ENCODE results near the gene INPP5D. TPM values are rescaled to one million over a fixed set of nuclear protein-coding genes. Genes with fewer than 3 reads are reported as not detected.
A peak's percentile ranks its signal among the peaks of the same experiment; 100 is the strongest.

The INPP5D gene
- total RNA-seq, 1 donor from 2014 or later = 275 TPM

DNA sequence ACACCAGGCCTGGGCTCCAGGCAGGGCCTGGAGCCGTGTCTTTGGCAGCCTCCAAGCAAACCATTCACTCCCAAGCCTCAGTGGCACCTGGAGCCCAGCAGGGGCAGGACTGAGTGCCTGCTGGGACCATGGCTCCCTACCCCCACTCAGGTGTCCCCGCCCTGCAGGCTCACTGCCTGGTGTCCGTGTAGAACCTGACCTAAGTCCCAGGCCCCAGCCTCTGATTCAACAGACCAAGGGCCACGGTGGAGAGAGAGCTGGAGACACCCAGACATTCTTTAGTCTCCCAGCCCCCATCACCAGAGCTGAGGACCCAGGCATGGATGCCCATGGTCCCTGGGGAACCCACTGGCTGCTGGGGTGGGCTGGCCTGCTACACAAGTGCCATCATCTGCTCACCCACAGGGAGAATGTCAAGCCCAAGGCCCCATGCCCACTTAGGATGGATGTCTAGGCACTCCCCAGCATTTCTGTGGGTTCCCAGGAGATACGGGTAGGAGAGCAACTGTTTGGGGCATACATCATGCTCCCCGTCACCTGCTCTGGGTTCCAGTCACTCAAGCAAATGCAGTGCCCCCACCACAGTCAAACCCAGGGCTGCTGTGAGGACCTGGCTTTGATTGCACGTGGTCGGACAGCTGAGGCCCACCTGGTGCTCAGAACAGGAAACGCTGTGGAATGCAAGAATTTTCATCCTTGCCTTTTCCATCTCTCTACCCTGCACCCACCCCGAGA is 148.4 kb downstream of the INPP5D start:
- Mint-ChIP-seq H3K9me3 (no peaks in the 10 kb centered on the region), H3K36me3 (ENCODE audit: low read depth) (peaks cover 72% of the 10 kb centered on the region), H3K27me3 (no peaks in the 10 kb centered on the region), H3K4me1 (peaks cover 15% of the 10 kb centered on the region), H3K27ac (peak overlapping the region; percentile 38), H3K4me3 (no peak overlapping the region)
- DNase-seq (no peak), ATAC-seq (ENCODE audit: low read depth) (peak; percentile 42)
- TF ChIP-seq CTCF (IDR thresholded peaks at IDR 0.05) = no peak
- ChIA-PET POLR2A (no interaction called here), CTCF (no interaction called here)
- intact Hi-C loops (cut with micrococcal nuclease) = no loop called here

GRCh38 chr2:233209117-233209532 is 149.0 kb downstream of the INPP5D start:
- Mint-ChIP-seq H3K27ac (peak overlapping the region; percentile 38), H3K9me3 (no peaks in the 10 kb centered on the region), H3K4me3 (no peak overlapping the region), H3K4me1 (peaks cover 11% of the 10 kb centered on the region), H3K36me3 (ENCODE audit: low read depth) (peaks cover 67% of the 10 kb centered on the region), H3K27me3 (no peaks in the 10 kb centered on the region)
- TF ChIP-seq CTCF (IDR thresholded peaks at IDR 0.05) = no peak
- DNase-seq (no peak), ATAC-seq (ENCODE audit: low read depth) (no peak)
- intact Hi-C loops (cut with micrococcal nuclease) = no loop called here
- ChIA-PET POLR2A (interaction anchor here (0.5 kb wide), 1 partner anchor 578 kb away, joined by 4 read pairs; no protein-coding TSS in a partner anchor), CTCF (interaction anchor here (0.6 kb wide), 1 partner anchor 74 kb away, joined by 3 read pairs; no protein-coding TSS in a partner anchor)

- Mint-ChIP-seq H3K27ac (peak overlapping the region; percentile 14), H3K9me3 (no peaks in the 10 kb centered on the region), H3K27me3 (no peaks in the 10 kb centered on the region), H3K4me1 (peaks cover 11% of the 10 kb centered on the region), H3K36me3 (ENCODE audit: low read depth) (peaks cover 62% of the 10 kb centered on the region), H3K4me3 (no peak overlapping the region)
- DNase-seq = no peak
- intact Hi-C loops (cut with micrococcal nuclease) = no loop called here
- CTCF ChIA-PET = interaction anchor here (0.6 kb wide), 1 partner anchor 75 kb away, joined by 3 read pairs; no protein-coding TSS in a partner anchor
- no peak for ATAC-seq (ENCODE audit: low read depth)
- POLR2A ChIA-PET = interaction anchor here (0.5 kb wide), 1 partner anchor 579 kb away, joined by 4 read pairs; no protein-coding TSS in a partner anchor
- no peak for TF ChIP-seq CTCF (IDR thresholded peaks at IDR 0.05)
Measured at GRCh38 chr2:233209533-233210171, 149.5 kb downstream of the INPP5D start.

DNA sequence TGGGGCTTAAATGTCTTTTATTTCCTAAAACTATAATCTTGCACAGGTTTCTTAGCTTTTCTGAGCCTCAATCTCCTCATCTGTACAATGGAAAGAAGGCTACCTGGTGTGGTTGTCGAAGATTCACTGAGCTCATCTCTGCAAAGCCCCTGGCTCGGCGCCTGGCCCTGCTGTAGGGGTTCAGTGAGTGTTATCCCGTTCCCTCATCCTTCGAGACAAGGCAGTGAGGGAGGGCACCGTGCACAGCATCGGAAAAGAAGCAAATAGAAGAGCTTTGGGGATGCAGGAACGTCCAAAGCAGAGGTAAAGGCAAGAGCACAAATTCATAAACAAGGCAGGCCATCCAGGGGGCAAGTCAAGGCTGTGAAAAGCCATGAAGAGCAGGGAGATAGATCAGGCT is 150.1 kb downstream of the INPP5D start:
- intact Hi-C loops (cut with micrococcal nuclease) = no loop called here
- DNase-seq = no peak
- peaks cover 58% of the 10 kb centered on the region for H3K36me3 Mint-ChIP-seq (ENCODE audit: low read depth)
- ChIA-PET POLR2A (interaction anchor here (0.7 kb wide), 1 partner anchor 209 kb away, joined by 3 read pairs; no protein-coding TSS in a partner anchor), CTCF (no interaction called here)
- peak overlapping the region; percentile 48 for H3K27ac Mint-ChIP-seq
- H3K9me3 Mint-ChIP-seq = no peaks in the 10 kb centered on the region
- no peak for ATAC-seq (ENCODE audit: low read depth)
- no peak for TF ChIP-seq CTCF (IDR thresholded peaks at IDR 0.05)
- no peak overlapping the region for H3K4me3 Mint-ChIP-seq
- no peaks in the 10 kb centered on the region for H3K27me3 Mint-ChIP-seq
- peaks cover 11% of the 10 kb centered on the region for H3K4me1 Mint-ChIP-seq
